Panc1 (cell line): ENCODE measurements around the gene MAPK14. TPM values are rescaled to one million over a fixed set of nuclear protein-coding genes. Genes with fewer than 3 reads are reported as not detected.

Experiments used
- ATAC-seq: fragments of 200-7000 bp; cut with Tn5 transposase; 2 replicates; pipeline ENCODE4 v1.9.1; 2020; ENCODE audit warnings: mild to moderate bottlenecking, moderate library complexity
- BruUV-seq: library from RNA; stranded (reverse); fragments of 400-500 nt; replicated peaks from 2 replicates; lab custom pipeline; 2021; lab: Mats Ljungman, UMichigan
- CTCF ChIA-PET: fragments of 300-600 bp; sonication (Branson Sonifier 250); formaldehyde crosslinking; loops from one replicate; lab custom pipeline; 2022; ENCODE audit warnings: antibody characterized with exemption; lab: Charles Lee
- POLR2A ChIA-PET: fragments of 300-600 bp; sonication (Branson Sonifier 250); formaldehyde crosslinking; loops from one replicate; lab custom pipeline; 2022; ENCODE audit warnings: antibody characterized with exemption; lab: Charles Lee
- DNase-seq: peaks from one replicate; pipeline ENCODE4 v3.0.0-alpha.2; 2010; ENCODE audit warnings: low read depth, low spot score
- H3K27ac ChIP-seq: 2 replicates; pipeline ENCODE4 v1.5.1; 2011; ENCODE audit warnings: mild to moderate bottlenecking, low read length, inconsistent platforms
- H3K27me3 ChIP-seq: fragments of 200-500 bp; sonication (Bioruptor generic); 2 replicates; pipeline ENCODE4 v1.6.0; 2014; ENCODE audit warnings: low read length, inconsistent platforms; ENCODE audit not compliant: control insufficient read depth, insufficient read depth
- H3K36me3 ChIP-seq: fragments of 200-500 bp; sonication (Bioruptor generic); 2 replicates; pipeline ENCODE4 v1.5.1; 2014; ENCODE audit warnings: inconsistent platforms, mild to moderate bottlenecking, low read length, moderate library complexity; ENCODE audit not compliant: control insufficient read depth, insufficient read depth
- H3K4me1 ChIP-seq: 2 replicates; pipeline ENCODE4 v1.5.1; 2011; ENCODE audit warnings: inconsistent platforms, mild to moderate bottlenecking, low read length, moderate library complexity; ENCODE audit not compliant: control insufficient read depth, insufficient read depth
- H3K4me3 ChIP-seq, 2 experiments: 2 replicates each; pipeline ENCODE4 v1.5.1; 2011 to 2012; ENCODE audit warnings: low read depth in 2 of 2, low read length in 2 of 2, mild to moderate bottlenecking in 2 of 2, inconsistent platforms in 1 of 2, moderate library complexity in 1 of 2
- H3K9me3 ChIP-seq: fragments of 200-500 bp; sonication (Bioruptor generic); 2 replicates; pipeline ENCODE4 v1.5.1; 2014; ENCODE audit warnings: low read depth, mild to moderate bottlenecking, inconsistent platforms, low read length, moderate library complexity; ENCODE audit not compliant: control insufficient read depth, insufficient read depth
- CTCF ChIP-seq: fragments of 450-650 bp; IDR thresholded peaks from 2 replicates; pipeline ENCODE4 v1.5.1; 2017; ENCODE audit warnings: mild to moderate bottlenecking
- POLR2AphosphoS5 ChIP-seq: IDR thresholded peaks from 2 replicates; pipeline ENCODE4 v1.6.1; 2012; ENCODE audit warnings: mild to moderate bottlenecking, low read depth, low read length, moderate library complexity
- SIN3A ChIP-seq: IDR thresholded peaks from 2 replicates; pipeline ENCODE4 v1.6.1; 2012; ENCODE audit warnings: low read depth, mild to moderate bottlenecking, low read length, moderate library complexity, borderline replicate concordance; ENCODE audit not compliant: insufficient read depth
- TCF7L2 ChIP-seq: IDR thresholded peaks from 2 replicates; pipeline ENCODE4 v1.6.1; 2011; ENCODE audit warnings: mild to moderate bottlenecking, low read depth, low read length, inconsistent platforms
- in situ Hi-C: cut with HindIII; loops from 2 replicates; pipeline ENCODE4 v1.10.0; 2016; ENCODE audit warnings: low sequenced_read_pairs, low pct_unique_long_range_greater_than_20kb
- intact Hi-C: fragments of 100-400 bp; cut with micrococcal nuclease; formaldehyde crosslinking; loops from one replicate; pipeline ENCODE4 v1.10.0; 2022; ENCODE audit not compliant: unreplicated experiment
- total RNA-seq: library from RNA; stranded (reverse); gene quantifications from one replicate; pipeline ENCODE4 v1.2.1, GENCODE V29; 2021; ENCODE audit not compliant: unreplicated experiment
- TF ChIP-seq, protein P1 (sequence below), 2 experiments: IDR thresholded peaks; 2 replicates each; pipeline ENCODE4 v1.6.1; 2011 to 2012; ENCODE audit warnings: low read depth in 2 of 2, control low read depth in 1 of 2, low read length in 1 of 2, mild to moderate bottlenecking in 1 of 2, moderate library complexity in 1 of 2; ENCODE audit not compliant: insufficient read depth in 1 of 2

MAPK14 gene
- total RNA-seq, 1 experiment from 2014 or later = 42.3 TPM

DNA sequence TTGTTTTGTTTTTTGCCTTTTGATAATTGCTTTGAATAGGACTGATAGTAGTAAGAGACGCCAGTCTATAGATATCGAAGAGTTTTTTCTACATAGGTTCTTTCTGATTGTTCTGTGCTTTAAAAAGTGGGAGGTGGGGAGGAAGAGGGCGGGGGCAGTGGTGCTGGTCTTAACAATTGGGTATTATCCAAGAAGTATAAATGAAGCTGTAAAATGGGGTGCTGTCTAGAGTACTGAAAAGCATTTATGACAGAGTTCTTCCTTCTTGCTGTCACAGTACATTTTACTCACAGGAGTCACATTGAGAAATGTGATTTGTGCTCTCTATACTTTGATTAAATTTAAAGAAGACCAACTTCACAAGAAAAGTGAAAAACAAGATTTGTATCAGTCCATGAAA is 41.0 kb downstream of the MAPK14 start:
- Histone ChIP-seq H3K4me1 (no peaks in the 10 kb centered on the region), H3K27ac (no peak overlapping the region), H3K27me3 (no peaks in the 10 kb centered on the region), H3K9me3 (no peaks in the 10 kb centered on the region), H3K36me3 (no peaks in the 10 kb centered on the region), H3K4me3 (no peak overlapping the region)
- TF ChIP-seq TCF7L2 (no peak), CTCF (no peak), POLR2AphosphoS5 (no peak), SIN3A (no peak)
- TF ChIP-seq, protein P1, sequence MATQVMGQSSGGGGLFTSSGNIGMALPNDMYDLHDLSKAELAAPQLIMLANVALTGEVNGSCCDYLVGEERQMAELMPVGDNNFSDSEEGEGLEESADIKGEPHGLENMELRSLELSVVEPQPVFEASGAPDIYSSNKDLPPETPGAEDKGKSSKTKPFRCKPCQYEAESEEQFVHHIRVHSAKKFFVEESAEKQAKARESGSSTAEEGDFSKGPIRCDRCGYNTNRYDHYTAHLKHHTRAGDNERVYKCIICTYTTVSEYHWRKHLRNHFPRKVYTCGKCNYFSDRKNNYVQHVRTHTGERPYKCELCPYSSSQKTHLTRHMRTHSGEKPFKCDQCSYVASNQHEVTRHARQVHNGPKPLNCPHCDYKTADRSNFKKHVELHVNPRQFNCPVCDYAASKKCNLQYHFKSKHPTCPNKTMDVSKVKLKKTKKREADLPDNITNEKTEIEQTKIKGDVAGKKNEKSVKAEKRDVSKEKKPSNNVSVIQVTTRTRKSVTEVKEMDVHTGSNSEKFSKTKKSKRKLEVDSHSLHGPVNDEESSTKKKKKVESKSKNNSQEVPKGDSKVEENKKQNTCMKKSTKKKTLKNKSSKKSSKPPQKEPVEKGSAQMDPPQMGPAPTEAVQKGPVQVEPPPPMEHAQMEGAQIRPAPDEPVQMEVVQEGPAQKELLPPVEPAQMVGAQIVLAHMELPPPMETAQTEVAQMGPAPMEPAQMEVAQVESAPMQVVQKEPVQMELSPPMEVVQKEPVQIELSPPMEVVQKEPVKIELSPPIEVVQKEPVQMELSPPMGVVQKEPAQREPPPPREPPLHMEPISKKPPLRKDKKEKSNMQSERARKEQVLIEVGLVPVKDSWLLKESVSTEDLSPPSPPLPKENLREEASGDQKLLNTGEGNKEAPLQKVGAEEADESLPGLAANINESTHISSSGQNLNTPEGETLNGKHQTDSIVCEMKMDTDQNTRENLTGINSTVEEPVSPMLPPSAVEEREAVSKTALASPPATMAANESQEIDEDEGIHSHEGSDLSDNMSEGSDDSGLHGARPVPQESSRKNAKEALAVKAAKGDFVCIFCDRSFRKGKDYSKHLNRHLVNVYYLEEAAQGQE (IDR thresholded peaks at IDR 0.05; ENCODE audit: insufficient read depth in 1 of 2, low read depth in 2 of 2, low read length in 1 of 2) = no peak
- ATAC-seq (no peak), DNase-seq (no peak)
- POLR2A ChIA-PET = no interaction called here
- CTCF ChIA-PET = no interaction called here
- intact Hi-C loops (no loop called here), in situ Hi-C loops (no loop called here)
- BruUV-seq = no TSS peak

- DNase-seq (no peak), ATAC-seq (no peak)
- H3K27ac ChIP-seq = no peak overlapping the region
- intact Hi-C loops = no loop called here
- TF ChIP-seq SIN3A (no peak), POLR2AphosphoS5 (no peak)
- ChIA-PET CTCF (no interaction called here), POLR2A (no interaction called here)
- H3K36me3 ChIP-seq = no peaks in the 10 kb centered on the region
- no peaks in the 10 kb centered on the region for H3K27me3 ChIP-seq
- no TSS peak for BruUV-seq
- no peaks in the 10 kb centered on the region for H3K9me3 ChIP-seq
- H3K4me3 ChIP-seq = no peak overlapping the region
- H3K4me1 ChIP-seq = no peaks in the 10 kb centered on the region
- in situ Hi-C loops = no loop called here
Observed at GRCh38 chr6:36069573-36069972, 42.0 kb downstream of the MAPK14 start.

DNA sequence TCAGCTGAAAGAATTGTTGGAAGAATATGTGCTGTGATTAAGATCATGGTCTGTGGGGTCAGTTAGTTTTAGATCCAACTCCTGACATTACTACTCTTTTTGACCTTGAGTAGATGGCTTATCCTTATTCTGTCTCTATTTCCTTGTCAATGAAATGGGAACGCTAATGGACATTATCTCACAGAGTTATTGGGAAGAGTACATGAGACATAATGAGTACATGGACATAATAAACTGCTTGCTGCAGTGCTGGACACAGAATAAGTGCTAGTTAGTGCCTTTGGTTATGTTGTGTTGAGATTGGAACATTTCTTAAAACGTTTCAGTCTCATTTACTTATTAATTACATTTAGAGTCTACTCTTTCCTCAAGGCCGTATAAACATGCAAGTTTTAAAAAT is 42.6 kb downstream of the MAPK14 start:
- CTCF ChIA-PET = no interaction called here
- intact Hi-C loops = no loop called here
- no peak for DNase-seq
- in situ Hi-C loops = no loop called here
- Histone ChIP-seq H3K36me3 (no peaks in the 10 kb centered on the region), H3K9me3 (no peaks in the 10 kb centered on the region), H3K4me1 (no peaks in the 10 kb centered on the region), H3K27me3 (no peaks in the 10 kb centered on the region), H3K27ac (no peak overlapping the region), H3K4me3 (no peak overlapping the region)
- TF ChIP-seq TCF7L2 = no peak
- TF ChIP-seq CTCF = no peak
- BruUV-seq = no TSS peak
- no peak for ATAC-seq
- POLR2A ChIA-PET = no interaction called here
